MM.1S (cell line): Measurements from ENCODE around the gene ARFGEF2.

ENCODE experiments used
- EZH2 ChIP-seq: fragments of 300-600 bp; sonication (generic); optimal IDR thresholded peaks from 2 replicates; pipeline ENCODE3; 2017; ENCODE audit warnings: low read depth, mild to moderate bottlenecking, antibody characterized with exemption, low read length, mixed read lengths
- EZH2phosphoT487 ChIP-seq: fragments of 300-600 bp; sonication (generic); IDR thresholded peaks from 2 replicates; pipeline ENCODE4 v1.6.1; 2018; ENCODE audit warnings: antibody characterized with exemption, low read length
- TF ChIP-seq, protein P1 (sequence below): fragments of 300-600 bp; sonication (generic); IDR thresholded peaks from 2 replicates; pipeline ENCODE4 v1.5.1; 2016; ENCODE audit warnings: antibody characterized with exemption, low read length, mixed read lengths

DNA sequence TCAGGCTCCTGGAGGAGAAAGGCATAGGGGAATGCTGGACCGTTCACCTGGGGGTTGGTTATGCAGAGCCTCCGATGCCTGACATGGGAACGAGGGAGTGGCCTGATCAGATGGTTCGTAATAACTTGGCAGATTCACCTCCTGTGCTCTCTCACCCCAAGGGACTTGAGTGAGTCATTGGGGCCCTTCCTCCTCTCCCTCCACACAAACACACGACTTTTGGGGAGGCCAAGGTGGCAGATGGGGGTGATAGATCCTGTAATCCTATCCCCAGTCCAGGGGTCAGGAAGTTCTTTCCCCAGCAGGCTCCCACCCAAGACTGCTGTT lies 45.6 kb upstream of the ARFGEF2 start:
- TF ChIP-seq, protein P1, sequence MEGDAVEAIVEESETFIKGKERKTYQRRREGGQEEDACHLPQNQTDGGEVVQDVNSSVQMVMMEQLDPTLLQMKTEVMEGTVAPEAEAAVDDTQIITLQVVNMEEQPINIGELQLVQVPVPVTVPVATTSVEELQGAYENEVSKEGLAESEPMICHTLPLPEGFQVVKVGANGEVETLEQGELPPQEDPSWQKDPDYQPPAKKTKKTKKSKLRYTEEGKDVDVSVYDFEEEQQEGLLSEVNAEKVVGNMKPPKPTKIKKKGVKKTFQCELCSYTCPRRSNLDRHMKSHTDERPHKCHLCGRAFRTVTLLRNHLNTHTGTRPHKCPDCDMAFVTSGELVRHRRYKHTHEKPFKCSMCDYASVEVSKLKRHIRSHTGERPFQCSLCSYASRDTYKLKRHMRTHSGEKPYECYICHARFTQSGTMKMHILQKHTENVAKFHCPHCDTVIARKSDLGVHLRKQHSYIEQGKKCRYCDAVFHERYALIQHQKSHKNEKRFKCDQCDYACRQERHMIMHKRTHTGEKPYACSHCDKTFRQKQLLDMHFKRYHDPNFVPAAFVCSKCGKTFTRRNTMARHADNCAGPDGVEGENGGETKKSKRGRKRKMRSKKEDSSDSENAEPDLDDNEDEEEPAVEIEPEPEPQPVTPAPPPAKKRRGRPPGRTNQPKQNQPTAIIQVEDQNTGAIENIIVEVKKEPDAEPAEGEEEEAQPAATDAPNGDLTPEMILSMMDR: no peak
- no peak for TF ChIP-seq EZH2phosphoT487
- no peak for TF ChIP-seq EZH2
